ENCODE measurements around the gene RMND5A.

RMND5A gene

DNA sequence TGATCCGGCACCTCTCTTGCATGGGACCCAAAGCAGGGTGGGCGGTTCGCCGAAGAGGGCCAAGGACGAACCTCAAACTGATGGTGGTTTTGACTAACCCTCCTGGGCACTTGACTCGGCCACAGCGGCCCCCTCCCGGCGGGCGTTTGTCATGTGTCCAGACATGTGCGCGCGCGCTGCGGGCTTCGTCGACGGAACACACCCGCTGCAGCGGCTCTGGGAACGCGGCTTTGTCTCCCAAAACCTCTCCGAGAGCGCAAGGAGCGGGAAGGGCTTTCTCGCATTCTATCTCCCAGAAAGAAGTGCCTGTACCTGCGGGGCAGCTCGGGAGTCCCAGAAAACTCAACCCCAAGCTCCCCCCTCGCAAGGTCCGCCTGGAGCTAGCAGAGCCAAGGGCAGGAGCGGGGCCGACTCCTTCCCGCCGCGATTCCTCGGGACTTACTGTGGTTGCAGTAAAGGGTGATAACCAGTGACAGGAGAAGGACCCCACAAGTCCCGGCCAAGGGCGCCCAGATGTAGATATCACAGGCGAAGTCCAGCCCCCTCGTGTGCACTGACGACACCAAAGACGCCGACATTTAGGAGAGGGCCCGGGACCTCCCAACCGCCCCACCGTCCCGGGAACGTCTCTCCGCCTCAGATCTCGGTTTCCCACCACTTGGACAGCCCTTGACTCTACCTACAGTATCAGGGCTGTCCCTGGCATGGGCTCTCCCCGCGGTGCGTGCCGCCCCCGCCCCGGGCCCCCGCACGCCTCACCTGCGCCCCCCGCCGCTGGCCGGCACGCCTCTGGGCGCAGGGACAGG, 69.0 kb downstream of the RMND5A start:
- H3K4me3 ChIP-seq (ENCODE audit: insufficient read depth, low read length, poor library complexity, severe bottlenecking) = no peak overlapping the region
- H3K9ac ChIP-seq (ENCODE audit: low read length) = no peak overlapping the region
- no peaks in the 10 kb centered on the region for H3K9me3 ChIP-seq (ENCODE audit: insufficient read depth, low read length)
- no peaks in the 10 kb centered on the region for H3K36me3 ChIP-seq (ENCODE audit: low read length)
- H4K20me1 ChIP-seq (ENCODE audit: low read depth, low read length) = no peaks in the 10 kb centered on the region
- TF ChIP-seq, protein P1, sequence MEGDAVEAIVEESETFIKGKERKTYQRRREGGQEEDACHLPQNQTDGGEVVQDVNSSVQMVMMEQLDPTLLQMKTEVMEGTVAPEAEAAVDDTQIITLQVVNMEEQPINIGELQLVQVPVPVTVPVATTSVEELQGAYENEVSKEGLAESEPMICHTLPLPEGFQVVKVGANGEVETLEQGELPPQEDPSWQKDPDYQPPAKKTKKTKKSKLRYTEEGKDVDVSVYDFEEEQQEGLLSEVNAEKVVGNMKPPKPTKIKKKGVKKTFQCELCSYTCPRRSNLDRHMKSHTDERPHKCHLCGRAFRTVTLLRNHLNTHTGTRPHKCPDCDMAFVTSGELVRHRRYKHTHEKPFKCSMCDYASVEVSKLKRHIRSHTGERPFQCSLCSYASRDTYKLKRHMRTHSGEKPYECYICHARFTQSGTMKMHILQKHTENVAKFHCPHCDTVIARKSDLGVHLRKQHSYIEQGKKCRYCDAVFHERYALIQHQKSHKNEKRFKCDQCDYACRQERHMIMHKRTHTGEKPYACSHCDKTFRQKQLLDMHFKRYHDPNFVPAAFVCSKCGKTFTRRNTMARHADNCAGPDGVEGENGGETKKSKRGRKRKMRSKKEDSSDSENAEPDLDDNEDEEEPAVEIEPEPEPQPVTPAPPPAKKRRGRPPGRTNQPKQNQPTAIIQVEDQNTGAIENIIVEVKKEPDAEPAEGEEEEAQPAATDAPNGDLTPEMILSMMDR (IDR thresholded peaks at IDR 0.05; ENCODE audit: insufficient read depth, low read length, poor library complexity, severe bottlenecking) = no peak
- TF ChIP-seq EZH2phosphoT487 (conservative IDR thresholded peaks at IDR 0.05; ENCODE audit: low read length) = no peak
- no peak overlapping the region for H3K27ac ChIP-seq (ENCODE audit: low read depth, low read length)
- no peaks in the 10 kb centered on the region for H3K9me2 ChIP-seq (replicated peaks; ENCODE audit: insufficient read depth, low read length)
- H3K27me3 ChIP-seq (ENCODE audit: low read length) = no peaks in the 10 kb centered on the region
- H3K79me2 ChIP-seq (ENCODE audit: insufficient read depth, low read length) = no peaks in the 10 kb centered on the region
- no peak overlapping the region for H2AFZ ChIP-seq (ENCODE audit: low read depth, low read length, severe bottlenecking)
- H3K4me2 ChIP-seq (ENCODE audit: low read depth, low read length, poor library complexity, severe bottlenecking) = no peak overlapping the region
- H3F3A ChIP-seq (ENCODE audit: insufficient read depth) = no peaks in the 10 kb centered on the region

DNA sequence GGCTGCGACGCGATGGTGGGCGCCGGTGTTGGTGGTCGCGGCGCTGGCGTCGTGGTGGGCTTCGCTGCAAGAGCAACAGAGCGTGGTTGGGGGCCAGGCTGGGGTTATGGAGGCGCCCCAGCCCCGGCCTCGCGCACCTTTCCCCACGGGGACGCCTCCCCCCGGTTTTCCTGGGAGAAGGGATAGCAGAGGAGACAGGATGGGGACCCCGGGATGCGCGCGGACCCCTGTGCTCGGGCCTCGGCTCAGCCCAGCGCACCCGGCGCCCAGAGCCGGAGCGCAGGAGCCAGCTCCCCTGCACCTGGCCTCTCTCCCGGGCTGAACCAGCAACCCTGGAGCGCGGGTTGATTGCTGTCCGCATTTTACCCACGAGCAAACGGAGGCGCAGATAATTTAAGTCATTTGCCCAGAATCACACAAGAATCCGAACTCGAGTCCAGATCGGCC, 69.6 kb downstream of the RMND5A start:
- no peaks in the 10 kb centered on the region for H4K20me1 ChIP-seq (ENCODE audit: low read depth, low read length)
- H3K79me2 ChIP-seq (ENCODE audit: insufficient read depth, low read length) = no peaks in the 10 kb centered on the region
- no peaks in the 10 kb centered on the region for H3K9me2 ChIP-seq (replicated peaks; ENCODE audit: insufficient read depth, low read length)
- no peak overlapping the region for H2AFZ ChIP-seq (ENCODE audit: low read depth, low read length, severe bottlenecking)
- H3K4me2 ChIP-seq (ENCODE audit: low read depth, low read length, poor library complexity, severe bottlenecking) = no peak overlapping the region
- H3K36me3 ChIP-seq (ENCODE audit: low read length) = no peaks in the 10 kb centered on the region
- H3K9me3 ChIP-seq (ENCODE audit: insufficient read depth, low read length) = no peaks in the 10 kb centered on the region
- H3F3A ChIP-seq (ENCODE audit: insufficient read depth) = no peaks in the 10 kb centered on the region
- H3K27me3 ChIP-seq (ENCODE audit: low read length) = no peaks in the 10 kb centered on the region
- no peak overlapping the region for H3K4me3 ChIP-seq (ENCODE audit: insufficient read depth, low read length, poor library complexity, severe bottlenecking)
- no peak overlapping the region for H3K27ac ChIP-seq (ENCODE audit: low read depth, low read length)
- no peak for TF ChIP-seq EZH2phosphoT487 (conservative IDR thresholded peaks at IDR 0.05; ENCODE audit: low read length)
- TF ChIP-seq, protein P1 (IDR thresholded peaks at IDR 0.05; ENCODE audit: insufficient read depth, low read length, poor library complexity, severe bottlenecking) = no peak
- no peak overlapping the region for H3K9ac ChIP-seq (ENCODE audit: low read length)

DNA sequence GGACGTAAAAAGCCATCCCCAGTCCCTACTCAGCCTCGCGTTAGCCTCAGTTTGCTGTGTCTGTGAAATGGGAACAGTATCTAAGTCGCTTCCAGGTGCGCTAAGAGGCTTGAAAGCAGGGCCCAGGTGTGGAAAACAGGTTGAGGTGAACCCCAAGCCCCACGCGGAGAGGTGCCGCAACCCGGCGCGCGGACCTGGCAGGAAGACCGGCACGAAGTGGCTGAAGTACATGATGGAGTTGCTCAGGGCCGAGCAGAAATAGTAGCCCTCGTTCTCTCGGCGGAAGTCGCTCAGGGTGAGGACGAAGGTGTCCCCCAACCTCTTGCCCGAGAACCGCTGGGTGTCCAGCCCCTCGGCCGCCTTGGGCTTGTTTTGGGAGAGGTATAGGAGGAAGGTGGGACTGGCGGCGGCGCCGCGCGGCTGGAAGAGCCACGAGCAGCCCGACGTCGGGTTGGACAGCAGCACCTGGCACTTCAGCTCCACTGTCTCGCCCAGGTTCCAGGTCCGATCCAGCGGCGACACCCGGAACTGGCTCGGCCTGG, 70.1 kb downstream of the RMND5A start:
- Histone ChIP-seq H3K79me2 (ENCODE audit: insufficient read depth, low read length) (no peaks in the 10 kb centered on the region), H3K36me3 (ENCODE audit: low read length) (no peaks in the 10 kb centered on the region), H3K4me2 (ENCODE audit: low read depth, low read length, poor library complexity, severe bottlenecking) (no peak overlapping the region), H3K4me3 (ENCODE audit: insufficient read depth, low read length, poor library complexity, severe bottlenecking) (no peak overlapping the region), H4K20me1 (ENCODE audit: low read depth, low read length) (no peaks in the 10 kb centered on the region), H3K9me2 (replicated peaks; ENCODE audit: insufficient read depth, low read length) (no peaks in the 10 kb centered on the region), H3K27ac (ENCODE audit: low read depth, low read length) (no peak overlapping the region), H3K27me3 (ENCODE audit: low read length) (no peaks in the 10 kb centered on the region), H3F3A (ENCODE audit: insufficient read depth) (no peaks in the 10 kb centered on the region), H3K9me3 (ENCODE audit: insufficient read depth, low read length) (no peaks in the 10 kb centered on the region), H3K9ac (ENCODE audit: low read length) (no peak overlapping the region), H2AFZ (ENCODE audit: low read depth, low read length, severe bottlenecking) (no peak overlapping the region)
- TF ChIP-seq, protein P1 (IDR thresholded peaks at IDR 0.05; ENCODE audit: insufficient read depth, low read length, poor library complexity, severe bottlenecking) = no peak
- TF ChIP-seq EZH2phosphoT487 (conservative IDR thresholded peaks at IDR 0.05; ENCODE audit: low read length) = no peak

Measured in SU-DHL-6 (cell line).